Measurements from ENCODE around the gene CRHR1. TPM values are rescaled to one million over a fixed set of nuclear protein-coding genes. Genes with fewer than 3 reads are reported as not detected.

The CRHR1 gene
- total RNA-seq, 2 experiments from 2014 or later, result not detected

- POLR2A ChIA-PET, result no interaction called here
- CTCF ChIA-PET, result interaction anchor here (1.4 to 2.7 kb wide), 3 partner anchors 11 to 180 kb away, joined by 5 to 9 read pairs (median 5); no protein-coding TSS in a partner anchor
- H3K4me1 Mint-ChIP-seq (ENCODE audit: low read depth), result no peaks in the 10 kb centered on the region
- H3K4me3 Mint-ChIP-seq, result no peak overlapping the region
- H3K27ac Mint-ChIP-seq, result no peak overlapping the region
- H3K9me3 Mint-ChIP-seq, result no peaks in the 10 kb centered on the region
- H3K27me3 Mint-ChIP-seq, result no peaks in the 10 kb centered on the region
- no peak for DNase-seq
- intact Hi-C loops (cut with micrococcal nuclease), result no loop called here
- H3K36me3 Mint-ChIP-seq, result no peaks in the 10 kb centered on the region
These were observed 36.1 kb downstream of the CRHR1 start for GRCh38 chr17:45820052-45820780.

GRCh38 chr17:45821147-45821546 lies 37.0 kb downstream of the CRHR1 start:
- intact Hi-C loops (cut with micrococcal nuclease), result no loop called here
- ChIA-PET POLR2A (no interaction called here), CTCF (interaction anchor here (1.4 to 2.7 kb wide), 2 partner anchors 11 to 181 kb away, joined by 5 to 9 read pairs; no protein-coding TSS in a partner anchor)
- Mint-ChIP-seq H3K27me3 (no peaks in the 10 kb centered on the region), H3K36me3 (no peaks in the 10 kb centered on the region), H3K4me3 (no peak overlapping the region), H3K27ac (no peak overlapping the region), H3K9me3 (no peaks in the 10 kb centered on the region), H3K4me1 (ENCODE audit: low read depth) (no peaks in the 10 kb centered on the region)
- DNase-seq, result no peak

- Mint-ChIP-seq H3K9me3 (no peaks in the 10 kb centered on the region), H3K4me1 (ENCODE audit: low read depth) (peaks cover 1% of the 10 kb centered on the region), H3K4me3 (no peak overlapping the region), H3K27me3 (no peaks in the 10 kb centered on the region), H3K36me3 (no peaks in the 10 kb centered on the region), H3K27ac (no peak overlapping the region)
- ChIA-PET CTCF (interaction anchor here (0.6 to 0.9 kb wide), 4 partner anchors 9 to 184 kb away, joined by 3 to 4 read pairs (median 3); no protein-coding TSS in a partner anchor), POLR2A (no interaction called here)
- intact Hi-C loops (cut with micrococcal nuclease), result no loop called here
- DNase-seq, result peak; percentile 27
These were observed 39.5 kb downstream of the CRHR1 start for GRCh38 chr17:45823598-45823997.

- Mint-ChIP-seq H3K27me3 (no peaks in the 10 kb centered on the region), H3K4me1 (ENCODE audit: low read depth) (peaks cover 3% of the 10 kb centered on the region)
- intact Hi-C loops (cut with micrococcal nuclease), result no loop called here
These were observed 40.4 kb downstream of the CRHR1 start for GRCh38 chr17:45824475-45824874.

GRCh38 chr17:45824901-45825492 lies 40.9 kb downstream of the CRHR1 start:
- intact Hi-C loops (cut with micrococcal nuclease), result no loop called here
- Mint-ChIP-seq H3K9me3 (no peaks in the 10 kb centered on the region), H3K4me1 (ENCODE audit: low read depth) (peaks cover 3% of the 10 kb centered on the region), H3K36me3 (no peaks in the 10 kb centered on the region), H3K4me3 (no peak overlapping the region), H3K27ac (no peak overlapping the region), H3K27me3 (no peaks in the 10 kb centered on the region)
- DNase-seq, result no peak
- CTCF ChIA-PET, result no interaction called here
- POLR2A ChIA-PET, result no interaction called here

More at GRCh38 chr17:45824475-45824874, 40.4 kb downstream of the CRHR1 start:
- H3K27ac Mint-ChIP-seq, result no peak overlapping the region
- no peak overlapping the region for H3K4me3 Mint-ChIP-seq
- no peaks in the 10 kb centered on the region for H3K9me3 Mint-ChIP-seq
- DNase-seq, result no peak
- ChIA-PET POLR2A (no interaction called here), CTCF (interaction anchor here (0.6 kb wide), 1 partner anchor 9 kb away, joined by 3 read pairs; no protein-coding TSS in a partner anchor)
- H3K36me3 Mint-ChIP-seq, result no peaks in the 10 kb centered on the region

DNA sequence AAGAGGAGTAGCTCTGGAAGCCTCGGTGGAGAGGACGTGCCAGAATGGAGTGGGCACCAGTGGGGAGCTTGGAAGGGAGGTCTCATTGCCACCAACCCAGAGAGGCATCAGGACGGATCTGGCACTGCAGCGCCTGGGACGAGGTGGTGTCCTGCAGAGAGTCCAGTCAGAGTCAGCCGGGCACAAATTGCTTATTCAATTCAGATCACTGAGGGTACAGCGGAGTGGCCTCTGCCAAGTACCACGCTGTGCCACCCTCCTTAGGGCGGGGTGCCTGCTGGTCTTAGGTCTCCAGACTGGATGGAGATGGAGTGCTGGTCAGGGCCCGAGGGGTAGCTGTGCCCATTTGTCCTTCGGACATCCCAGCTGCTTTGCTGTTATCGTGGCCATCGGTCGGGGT lies 41.7 kb downstream of the CRHR1 start:
- Mint-ChIP-seq H3K27me3 (no peaks in the 10 kb centered on the region), H3K4me3 (no peak overlapping the region), H3K36me3 (no peaks in the 10 kb centered on the region), H3K27ac (no peak overlapping the region), H3K9me3 (no peaks in the 10 kb centered on the region), H3K4me1 (ENCODE audit: low read depth) (peaks cover 3% of the 10 kb centered on the region)
- DNase-seq, result no peak
- ChIA-PET POLR2A (no interaction called here), CTCF (no interaction called here)
- intact Hi-C loops (cut with micrococcal nuclease), result no loop called here

GRCh38 chr17:45826919-45827588 lies 42.9 kb downstream of the CRHR1 start:
- H3K36me3 Mint-ChIP-seq, result no peaks in the 10 kb centered on the region
- peaks cover 3% of the 10 kb centered on the region for H3K4me1 Mint-ChIP-seq (ENCODE audit: low read depth)
- H3K4me3 Mint-ChIP-seq, result no peak overlapping the region
- peaks cover 1% of the 10 kb centered on the region for H3K27me3 Mint-ChIP-seq
- intact Hi-C loops (cut with micrococcal nuclease), result no loop called here
- CTCF ChIA-PET, result interaction anchor here (0.8 to 1.2 kb wide), 3 partner anchors 8 to 234 kb away, joined by 4 to 6 read pairs (median 4); no protein-coding TSS in a partner anchor
- no peak for DNase-seq
- H3K9me3 Mint-ChIP-seq, result no peaks in the 10 kb centered on the region
- POLR2A ChIA-PET, result no interaction called here
- no peak overlapping the region for H3K27ac Mint-ChIP-seq

- Mint-ChIP-seq H3K27me3 (peaks cover 1% of the 10 kb centered on the region), H3K36me3 (no peaks in the 10 kb centered on the region), H3K27ac (no peak overlapping the region), H3K4me1 (ENCODE audit: low read depth) (peaks cover 3% of the 10 kb centered on the region), H3K9me3 (no peaks in the 10 kb centered on the region), H3K4me3 (no peak overlapping the region)
- ChIA-PET CTCF (interaction anchor here (0.8 to 1.2 kb wide), 3 partner anchors 9 to 235 kb away, joined by 4 to 6 read pairs (median 4); no protein-coding TSS in a partner anchor), POLR2A (no interaction called here)
- DNase-seq, result no peak
- intact Hi-C loops (cut with micrococcal nuclease), result no loop called here
These were observed 44.1 kb downstream of the CRHR1 start for GRCh38 chr17:45828171-45828570.

DNA sequence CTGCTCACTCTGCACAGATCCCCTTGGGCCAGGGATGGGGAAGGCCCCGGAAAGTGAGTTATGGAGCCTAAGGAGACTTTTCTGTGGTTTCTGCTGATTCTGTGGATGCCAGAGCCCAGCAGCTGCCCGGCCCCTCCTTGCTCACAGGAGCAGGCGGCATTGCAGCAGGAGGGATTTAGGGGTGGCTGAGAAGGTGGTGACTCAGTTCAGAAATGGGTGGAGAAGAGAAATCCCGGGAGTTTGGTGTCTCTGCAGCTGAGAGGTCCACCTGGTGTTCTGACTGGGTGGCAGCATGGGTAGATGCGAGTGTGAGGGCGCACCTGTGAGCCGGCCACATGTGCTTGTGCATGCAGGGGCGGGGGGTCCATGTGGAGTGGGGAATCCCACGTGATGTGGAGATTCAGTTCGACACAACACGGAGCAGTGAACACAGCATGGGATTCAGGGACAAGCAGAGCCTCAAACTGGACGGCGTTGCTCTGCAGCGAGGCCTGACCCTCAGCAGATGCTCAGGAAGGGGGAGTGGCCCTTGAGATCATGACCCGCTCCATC lies 44.5 kb downstream of the CRHR1 start:
- H3K36me3 Mint-ChIP-seq, result no peaks in the 10 kb centered on the region
- no peaks in the 10 kb centered on the region for H3K9me3 Mint-ChIP-seq
- DNase-seq, result no peak
- peaks cover 3% of the 10 kb centered on the region for H3K4me1 Mint-ChIP-seq (ENCODE audit: low read depth)
- H3K4me3 Mint-ChIP-seq, result no peak overlapping the region
- POLR2A ChIA-PET, result no interaction called here
- peaks cover 1% of the 10 kb centered on the region for H3K27me3 Mint-ChIP-seq
- no peak overlapping the region for H3K27ac Mint-ChIP-seq
- CTCF ChIA-PET, result interaction anchor here (0.8 kb wide), 1 partner anchor 188 kb away, joined by 3 read pairs; no protein-coding TSS in a partner anchor
- intact Hi-C loops (cut with micrococcal nuclease), result no loop called here

DNA sequence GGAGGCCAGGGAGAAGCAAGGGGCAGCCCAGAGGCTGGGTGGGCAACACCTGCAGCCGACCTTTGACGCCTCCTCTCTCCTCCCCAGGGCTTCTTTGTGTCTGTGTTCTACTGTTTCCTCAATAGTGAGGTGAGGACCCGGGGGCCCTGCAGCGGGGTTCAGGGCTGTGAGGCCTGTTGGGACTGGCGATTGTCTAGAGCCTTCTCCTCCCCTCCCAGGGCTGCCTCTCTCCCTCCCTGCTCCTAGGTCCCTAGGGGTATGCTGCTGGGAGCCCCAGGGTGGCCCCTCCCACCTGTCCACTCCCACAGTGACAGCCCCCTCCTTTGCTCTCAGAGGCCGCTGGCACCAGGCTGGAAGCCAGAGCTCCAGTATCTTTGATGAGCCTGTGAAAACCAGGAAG lies 49.8 kb downstream of the CRHR1 start:
- Mint-ChIP-seq H3K9me3 (no peaks in the 10 kb centered on the region), H3K27ac (no peak overlapping the region), H3K4me3 (no peak overlapping the region), H3K4me1 (ENCODE audit: low read depth) (no peaks in the 10 kb centered on the region), H3K27me3 (peaks cover 1% of the 10 kb centered on the region), H3K36me3 (no peaks in the 10 kb centered on the region)
- intact Hi-C loops (cut with micrococcal nuclease), result no loop called here
- POLR2A ChIA-PET, result interaction anchor here (0.6 kb wide), 1 partner anchor 193 kb away, joined by 3 read pairs; no protein-coding TSS in a partner anchor
- no peak for DNase-seq
- CTCF ChIA-PET, result interaction anchor here (1.0 to 4.2 kb wide), 2 partner anchors 10 to 194 kb away, joined by 3 to 83 read pairs; no protein-coding TSS in a partner anchor

DNA sequence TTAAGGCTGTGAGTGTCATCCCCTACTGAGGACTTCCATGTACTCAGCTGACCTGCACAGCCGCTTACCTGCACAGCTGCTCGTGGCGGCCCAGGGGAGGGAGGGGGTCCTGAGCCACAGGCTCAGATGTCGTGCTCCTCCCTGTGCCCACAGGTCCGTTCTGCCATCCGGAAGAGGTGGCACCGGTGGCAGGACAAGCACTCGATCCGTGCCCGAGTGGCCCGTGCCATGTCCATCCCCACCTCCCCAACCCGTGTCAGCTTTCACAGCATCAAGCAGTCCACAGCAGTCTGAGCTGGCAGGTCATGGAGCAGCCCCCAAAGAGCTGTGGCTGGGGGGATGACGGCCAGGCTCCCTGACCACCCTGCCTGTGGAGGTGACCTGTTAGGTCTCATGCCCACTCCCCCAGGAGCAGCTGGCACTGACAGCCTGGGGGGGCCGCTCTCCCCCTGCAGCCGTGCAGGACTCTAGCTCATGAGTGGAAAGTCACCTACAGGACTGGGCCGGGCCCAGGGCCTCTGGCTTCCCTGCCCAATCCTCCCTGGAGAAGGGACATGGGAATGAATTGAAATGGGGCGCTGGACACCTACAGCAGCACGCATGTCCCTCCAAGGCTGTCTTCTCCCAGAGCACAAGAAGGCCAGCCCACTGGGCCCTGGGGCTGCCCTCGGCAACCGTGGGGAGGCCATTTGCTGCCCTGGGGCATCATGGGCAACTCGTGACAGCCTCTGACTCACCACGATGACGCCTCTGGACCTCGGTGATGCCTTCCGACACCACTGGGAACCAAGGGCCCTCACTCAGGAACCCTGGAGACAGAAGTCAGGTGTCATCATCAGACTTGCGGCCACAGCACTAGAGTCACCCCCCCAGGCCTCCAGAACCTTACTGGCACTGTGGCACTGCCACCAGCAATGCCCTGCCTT lies 50.6 kb downstream of the CRHR1 start:
- intact Hi-C loops (cut with micrococcal nuclease), result no loop called here
- Mint-ChIP-seq H3K9me3 (no peaks in the 10 kb centered on the region), H3K4me1 (ENCODE audit: low read depth) (no peaks in the 10 kb centered on the region), H3K4me3 (no peak overlapping the region), H3K36me3 (no peaks in the 10 kb centered on the region), H3K27ac (no peak overlapping the region), H3K27me3 (peaks cover 1% of the 10 kb centered on the region)
- ChIA-PET CTCF (interaction anchor here (0.6 to 4.2 kb wide), 3 partner anchors 114 to 207 kb away, joined by 3 to 83 read pairs (median 3); no protein-coding TSS in a partner anchor), POLR2A (no interaction called here)
- no peak for DNase-seq
